Endothelial cell of hepatic sinusoid (primary cell): ENCODE data around the gene PIGU.

ENCODE experiments used
- in situ Hi-C: cut with HindIII; loops from 2 replicates; pipeline ENCODE4 v1.10.0; 2017; ENCODE audit warnings: low sequenced_read_pairs

Gene PIGU

DNA sequence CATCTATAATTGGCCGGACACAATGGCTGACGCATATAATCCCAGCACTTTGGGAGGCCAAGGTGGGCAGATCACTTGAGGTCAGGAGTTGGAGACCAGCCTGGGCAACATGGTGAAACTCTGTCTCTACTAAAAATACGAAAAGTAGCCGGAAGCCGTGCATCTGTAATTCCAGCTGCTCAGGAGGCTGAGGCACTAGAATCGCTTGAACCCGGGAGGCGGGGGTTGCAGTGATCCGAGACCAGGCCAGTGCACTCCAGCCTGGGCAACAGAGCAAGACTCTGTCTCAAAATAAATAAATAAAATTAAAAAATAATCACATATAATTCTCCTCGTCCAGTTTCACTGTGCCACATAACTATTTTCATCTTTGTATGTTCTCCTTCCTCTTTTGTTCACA is 157.1 kb downstream of the PIGU start:
- in situ Hi-C loops: loop anchor here (5.0 to 25.0 kb wide), 2 partner anchors 63 to 183 kb away; no protein-coding TSS in a partner anchor

- in situ Hi-C loops: loop anchor here (5.0 to 25.0 kb wide), 2 partner anchors 62 to 182 kb away; no protein-coding TSS in a partner anchor
These were observed 158.0 kb downstream of the PIGU start for GRCh38 chr20:34518863-34519262.

- in situ Hi-C loops: loop anchor here (5.0 to 25.0 kb wide), 2 partner anchors 60 to 180 kb away; no protein-coding TSS in a partner anchor
These were observed 159.8 kb downstream of the PIGU start for GRCh38 chr20:34517114-34517505.

DNA sequence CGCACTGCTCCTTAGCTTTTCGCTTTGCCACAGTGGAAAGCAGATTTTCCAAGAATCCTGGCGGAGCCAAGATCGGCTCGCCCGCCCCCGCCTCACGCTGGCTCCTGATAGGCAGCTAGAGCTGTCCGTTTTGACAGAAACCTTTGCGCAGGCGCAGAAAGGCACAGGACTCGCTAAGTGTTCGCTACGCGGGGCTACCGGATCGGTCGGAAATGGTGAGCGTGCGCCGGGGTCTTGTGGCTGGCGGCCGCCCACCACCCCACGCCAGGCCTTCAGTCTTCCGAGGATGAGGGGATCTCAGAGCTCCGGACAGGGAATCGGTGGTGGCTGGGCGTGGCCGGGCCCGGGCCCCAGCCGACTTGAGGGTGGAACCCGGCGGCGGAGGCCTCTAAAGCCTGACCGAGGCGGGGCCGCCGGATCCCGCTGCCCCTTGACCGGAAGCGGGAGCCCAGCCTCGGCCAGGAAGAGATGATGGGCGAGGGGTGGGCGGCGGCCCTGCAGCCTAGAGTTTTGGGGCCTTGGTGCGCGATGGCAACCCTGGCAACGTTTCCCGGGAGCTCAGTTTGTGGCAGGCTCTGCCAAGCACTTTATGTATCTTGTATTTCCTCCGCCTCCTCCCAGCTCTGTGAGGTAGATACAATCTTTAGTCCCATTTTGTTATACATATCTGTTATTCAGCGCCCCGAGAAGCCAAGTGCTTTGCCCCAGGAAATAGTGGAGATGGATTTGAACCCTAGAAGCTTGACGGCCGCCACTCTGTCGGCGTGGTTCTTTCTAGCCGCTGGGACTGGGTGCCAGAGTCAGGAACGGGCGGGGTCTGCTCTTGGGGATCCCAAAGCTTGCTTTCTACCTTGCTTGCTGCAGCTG is 160.4 kb downstream of the PIGU start, which contains the start of gene DYNLRB1:
Gene DYNLRB1 (plus strand): TSS at position 176 of the 867 bp plus-strand sequence. CDS start 37 bp downstream, at position 213.
- in situ Hi-C loops: loop anchor here (5.0 to 25.0 kb wide), 2 partner anchors 59 to 179 kb away; no protein-coding TSS in a partner anchor

DNA sequence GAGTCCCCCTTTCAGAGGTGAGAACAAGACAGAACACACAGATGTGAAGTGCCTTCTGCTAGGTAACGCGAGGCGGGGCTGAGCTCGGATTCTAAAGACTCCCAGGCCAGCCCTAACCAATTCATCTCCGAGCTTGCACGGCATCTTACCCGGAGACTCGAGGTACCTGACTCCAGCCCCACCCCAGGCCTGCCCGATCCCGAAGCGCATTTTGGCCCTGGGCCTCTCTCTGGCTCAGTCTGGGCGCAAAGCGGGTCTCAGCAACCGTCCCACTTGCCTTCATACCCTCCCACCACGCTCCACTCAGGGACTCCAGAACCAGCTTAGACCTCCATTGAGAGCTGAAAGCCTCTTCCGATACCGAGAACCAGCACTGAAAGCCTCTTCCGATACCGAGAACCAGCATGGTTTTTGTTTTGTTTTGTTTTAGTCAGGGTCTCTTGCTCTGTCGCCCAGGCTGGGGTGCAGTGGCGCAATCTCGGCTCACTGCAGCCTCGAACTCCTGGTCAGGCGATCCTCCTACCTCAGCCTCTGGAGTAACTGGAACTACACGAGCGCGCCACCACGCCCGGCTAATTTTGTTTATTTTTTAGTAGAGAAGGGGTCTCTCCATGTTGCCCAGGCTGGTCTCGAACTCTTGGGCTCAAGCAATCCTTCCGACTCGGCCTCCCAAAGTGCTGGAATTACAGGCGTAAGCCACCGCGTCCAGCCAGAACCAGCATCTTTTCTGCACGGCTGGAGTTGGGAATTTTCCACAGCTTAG is 161.2 kb downstream of the PIGU start:
- in situ Hi-C loops: loop anchor here (5.0 to 25.0 kb wide), 2 partner anchors 58 to 178 kb away; no protein-coding TSS in a partner anchor

DNA sequence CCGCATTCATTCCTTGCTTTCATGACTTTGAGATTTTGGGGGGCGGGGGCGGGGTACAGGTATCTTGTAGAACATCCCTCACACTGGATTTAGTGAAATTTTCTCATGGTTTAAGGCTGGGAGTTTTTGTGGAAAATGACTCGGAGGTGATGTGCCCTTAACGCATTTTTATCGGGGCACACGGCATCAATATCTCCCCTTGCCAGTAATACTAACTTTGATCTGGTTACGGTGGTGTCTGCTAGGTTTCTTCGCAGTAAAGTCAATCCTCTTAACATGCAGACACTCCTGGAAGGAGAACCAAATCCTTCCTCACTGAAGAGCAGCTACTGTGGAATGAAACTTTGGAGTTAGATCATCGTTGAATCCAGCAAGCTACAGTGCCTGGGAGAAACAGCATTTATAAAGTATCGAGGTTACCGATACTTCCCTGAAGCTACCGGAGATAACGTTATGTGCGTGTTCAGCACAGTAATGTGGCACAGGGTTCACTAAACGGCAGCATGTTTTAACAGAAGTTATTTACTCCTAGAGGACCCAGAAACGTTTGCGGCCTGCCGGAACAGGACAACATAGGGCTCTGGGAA is 161.9 kb downstream of the PIGU start:
- in situ Hi-C loops: loop anchor here (5.0 to 25.0 kb wide), 2 partner anchors 58 to 178 kb away; no protein-coding TSS in a partner anchor

GRCh38 chr20:34514034-34514433 is 162.9 kb downstream of the PIGU start:
- in situ Hi-C loops: loop anchor here (25.0 kb wide), 1 partner anchor 177 kb away; no protein-coding TSS in a partner anchor

DNA sequence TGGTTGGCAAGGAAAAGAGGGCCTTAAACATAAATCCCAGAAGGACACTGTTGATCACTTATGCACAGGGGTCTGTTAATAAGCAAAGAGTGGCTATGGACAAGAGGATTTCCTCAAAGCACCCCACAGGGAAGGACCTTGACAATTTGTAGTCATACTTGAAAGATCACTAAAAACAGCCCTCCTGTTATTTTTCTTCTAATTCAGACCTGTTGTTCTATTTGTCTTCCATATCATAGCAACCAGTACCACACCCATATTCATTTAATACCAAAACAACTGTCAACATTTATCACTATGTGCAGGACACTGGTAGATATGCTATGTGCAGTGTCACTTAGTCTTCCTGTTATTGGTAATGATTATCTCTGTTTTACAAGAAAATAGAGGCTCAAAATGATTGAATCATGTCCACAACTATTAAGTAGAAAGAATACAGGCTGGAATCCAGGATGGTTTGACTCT is 163.9 kb downstream of the PIGU start:
- in situ Hi-C loops: loop anchor here (25.0 kb wide), 1 partner anchor 176 kb away; no protein-coding TSS in a partner anchor

GRCh38 chr20:34512266-34512954 is 164.5 kb downstream of the PIGU start:
- in situ Hi-C loops: loop anchor here (25.0 kb wide), 1 partner anchor 175 kb away; no protein-coding TSS in a partner anchor

- in situ Hi-C loops: loop anchor here (25.0 kb wide), 1 partner anchor 175 kb away; no protein-coding TSS in a partner anchor
These were observed 165.0 kb downstream of the PIGU start for GRCh38 chr20:34511891-34512265.

DNA sequence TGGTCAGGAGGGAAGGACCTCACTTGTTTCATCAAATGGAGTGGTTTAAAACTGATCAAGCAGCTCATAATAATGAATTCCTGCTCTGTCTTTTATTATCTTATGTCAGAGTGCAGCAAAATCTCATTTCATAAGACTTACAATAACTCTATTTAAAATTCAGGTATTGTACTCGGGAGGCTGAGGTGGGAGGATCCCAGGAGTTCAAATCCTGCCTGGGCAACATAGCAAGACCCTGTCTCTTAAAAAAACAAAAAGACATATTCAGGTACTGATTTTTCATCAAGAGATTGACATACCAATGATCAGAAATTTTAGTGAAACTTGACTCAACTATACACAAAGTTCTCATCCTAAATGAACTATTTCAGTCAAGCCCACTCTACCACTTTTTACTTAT is 166.3 kb downstream of the PIGU start:
- in situ Hi-C loops: loop anchor here (25.0 kb wide), 1 partner anchor 173 kb away; no protein-coding TSS in a partner anchor
